Non-pigmented ciliary epithelial cell (primary cell): ENCODE results near the gene SYT4.
"Not testable (repeated sequence)": the region's sequence is repeated elsewhere in the genome, so short reads cannot be mapped to it uniquely, and the experiment has no call there.

Source experiments
- DNase-seq: peaks from one replicate; pipeline ENCODE4 v3.0.0-alpha.2; 2010; ENCODE audit warnings: low read depth

Gene SYT4

GRCh38 chr18:43277164-43277600, at the start of gene SYT4:
Gene SYT4, minus strand, starts transcription at chr18:43277490. Its CDS starts 209 bp downstream, at chr18:43277281.
- peak; percentile 13 for DNase-seq

GRCh38 chr18:43322132-43322531, 44.8 kb upstream of the SYT4 start:
- DNase-seq = no peak

- DNase-seq = peak; percentile 2
These were observed 37.7 kb upstream of the SYT4 start for GRCh38 chr18:43314941-43315340.

GRCh38 chr18:43312891-43313290, 35.6 kb upstream of the SYT4 start:
- DNase-seq = peak; percentile 3

- DNase-seq = no peak
These were observed 32.9 kb upstream of the SYT4 start for GRCh38 chr18:43310239-43310638.

- DNase-seq = no peak
These were observed 26.1 kb upstream of the SYT4 start for GRCh38 chr18:43303376-43303775.

GRCh38 chr18:43286187-43286586, 8.9 kb upstream of the SYT4 start:
- not testable (repeated sequence) for DNase-seq

- no peak for DNase-seq
These were observed 6.0 kb upstream of the SYT4 start for GRCh38 chr18:43283299-43283698.

- no peak for DNase-seq
These were observed 1.9 kb upstream of the SYT4 start for GRCh38 chr18:43279015-43279744.

GRCh38 chr18:43278355-43278754, 1.1 kb upstream of the SYT4 start:
- DNase-seq = no peak

GRCh38 chr18:43276491-43276890, 799 bp downstream of the SYT4 start:
- DNase-seq = no peak

GRCh38 chr18:43275546-43275945, 1.7 kb downstream of the SYT4 start:
- DNase-seq = no peak

- DNase-seq = no peak
These were observed 2.8 kb downstream of the SYT4 start for GRCh38 chr18:43274526-43274925.

GRCh38 chr18:43271593-43272432, 5.5 kb downstream of the SYT4 start:
- peak; percentile 35 for DNase-seq

- DNase-seq = no peak
These were observed 9.5 kb downstream of the SYT4 start for GRCh38 chr18:43267818-43268217.

GRCh38 chr18:43265465-43265864, 11.8 kb downstream of the SYT4 start:
- no peak for DNase-seq

GRCh38 chr18:43248610-43249249, 28.6 kb downstream of the SYT4 start:
- no peak for DNase-seq

- DNase-seq = no peak
These were observed 29.3 kb downstream of the SYT4 start for GRCh38 chr18:43247944-43248343.

- DNase-seq = no peak
These were observed 38.9 kb downstream of the SYT4 start for GRCh38 chr18:43238429-43238828.

- peak; percentile 23 for DNase-seq
These were observed 40.4 kb downstream of the SYT4 start for GRCh38 chr18:43236921-43237320.

- DNase-seq = no peak
These were observed 42.4 kb downstream of the SYT4 start for GRCh38 chr18:43234889-43235288.

GRCh38 chr18:43222501-43222900, 54.8 kb downstream of the SYT4 start:
- DNase-seq = no peak

GRCh38 chr18:43220691-43221090, 56.6 kb downstream of the SYT4 start:
- no peak for DNase-seq
